Breast epithelium (tissue), 3 donors: ENCODE results near the gene FBXO31.

Experiments used
- POLR2A ChIP-seq: fragments of 450-650 bp; IDR thresholded peaks from one replicate; pipeline ENCODE4 v1.6.1; 2016; ENCODE audit warnings: antibody characterized with exemption, mild to moderate bottlenecking, moderate library complexity
- TF ChIP-seq, protein P1 (sequence below), 3 donors: fragments of 450-650 bp; IDR thresholded peaks; one replicate each; pipeline ENCODE4 v1.5.1; 2016 to 2017; ENCODE audit warnings: antibody characterized with exemption in 3 of 3, mild to moderate bottlenecking in 3 of 3, moderate library complexity in 3 of 3

DNA sequence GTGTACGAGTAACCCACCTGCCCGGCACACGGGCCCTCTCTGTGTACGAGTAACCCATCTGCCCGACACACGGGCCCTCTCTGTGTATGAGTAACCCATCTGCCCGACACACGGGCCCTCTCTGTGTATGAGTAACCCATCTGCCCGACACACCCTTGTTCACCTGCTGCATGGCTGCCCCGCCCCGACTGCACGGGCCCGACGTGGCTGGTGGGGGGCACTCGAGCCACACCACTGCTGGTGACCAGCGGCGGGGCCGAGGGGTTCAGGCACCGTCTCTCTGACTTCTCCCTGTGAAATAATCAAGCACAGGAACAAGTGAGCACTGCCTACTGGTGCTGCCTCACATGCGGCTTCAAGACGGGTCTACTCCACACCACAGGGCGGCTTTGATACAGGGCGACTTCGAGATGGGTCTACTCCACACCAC lies 30.7 kb upstream of the FBXO31 start:
- TF ChIP-seq, protein P1, sequence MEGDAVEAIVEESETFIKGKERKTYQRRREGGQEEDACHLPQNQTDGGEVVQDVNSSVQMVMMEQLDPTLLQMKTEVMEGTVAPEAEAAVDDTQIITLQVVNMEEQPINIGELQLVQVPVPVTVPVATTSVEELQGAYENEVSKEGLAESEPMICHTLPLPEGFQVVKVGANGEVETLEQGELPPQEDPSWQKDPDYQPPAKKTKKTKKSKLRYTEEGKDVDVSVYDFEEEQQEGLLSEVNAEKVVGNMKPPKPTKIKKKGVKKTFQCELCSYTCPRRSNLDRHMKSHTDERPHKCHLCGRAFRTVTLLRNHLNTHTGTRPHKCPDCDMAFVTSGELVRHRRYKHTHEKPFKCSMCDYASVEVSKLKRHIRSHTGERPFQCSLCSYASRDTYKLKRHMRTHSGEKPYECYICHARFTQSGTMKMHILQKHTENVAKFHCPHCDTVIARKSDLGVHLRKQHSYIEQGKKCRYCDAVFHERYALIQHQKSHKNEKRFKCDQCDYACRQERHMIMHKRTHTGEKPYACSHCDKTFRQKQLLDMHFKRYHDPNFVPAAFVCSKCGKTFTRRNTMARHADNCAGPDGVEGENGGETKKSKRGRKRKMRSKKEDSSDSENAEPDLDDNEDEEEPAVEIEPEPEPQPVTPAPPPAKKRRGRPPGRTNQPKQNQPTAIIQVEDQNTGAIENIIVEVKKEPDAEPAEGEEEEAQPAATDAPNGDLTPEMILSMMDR (IDR thresholded peaks at IDR 0.05), result no peak
- TF ChIP-seq POLR2A, result no peak
